T-helper 9 cell (primary cell): ENCODE data around the gene PAPLN.
"Not testable (repeated sequence)": the region's sequence is repeated elsewhere in the genome, so short reads cannot be mapped to it uniquely, and the experiment has no call there.

Experiments used
- DNase-seq: peaks from one replicate; pipeline ENCODE4 v3.0.0-alpha.2; 2020

PAPLN gene

DNA sequence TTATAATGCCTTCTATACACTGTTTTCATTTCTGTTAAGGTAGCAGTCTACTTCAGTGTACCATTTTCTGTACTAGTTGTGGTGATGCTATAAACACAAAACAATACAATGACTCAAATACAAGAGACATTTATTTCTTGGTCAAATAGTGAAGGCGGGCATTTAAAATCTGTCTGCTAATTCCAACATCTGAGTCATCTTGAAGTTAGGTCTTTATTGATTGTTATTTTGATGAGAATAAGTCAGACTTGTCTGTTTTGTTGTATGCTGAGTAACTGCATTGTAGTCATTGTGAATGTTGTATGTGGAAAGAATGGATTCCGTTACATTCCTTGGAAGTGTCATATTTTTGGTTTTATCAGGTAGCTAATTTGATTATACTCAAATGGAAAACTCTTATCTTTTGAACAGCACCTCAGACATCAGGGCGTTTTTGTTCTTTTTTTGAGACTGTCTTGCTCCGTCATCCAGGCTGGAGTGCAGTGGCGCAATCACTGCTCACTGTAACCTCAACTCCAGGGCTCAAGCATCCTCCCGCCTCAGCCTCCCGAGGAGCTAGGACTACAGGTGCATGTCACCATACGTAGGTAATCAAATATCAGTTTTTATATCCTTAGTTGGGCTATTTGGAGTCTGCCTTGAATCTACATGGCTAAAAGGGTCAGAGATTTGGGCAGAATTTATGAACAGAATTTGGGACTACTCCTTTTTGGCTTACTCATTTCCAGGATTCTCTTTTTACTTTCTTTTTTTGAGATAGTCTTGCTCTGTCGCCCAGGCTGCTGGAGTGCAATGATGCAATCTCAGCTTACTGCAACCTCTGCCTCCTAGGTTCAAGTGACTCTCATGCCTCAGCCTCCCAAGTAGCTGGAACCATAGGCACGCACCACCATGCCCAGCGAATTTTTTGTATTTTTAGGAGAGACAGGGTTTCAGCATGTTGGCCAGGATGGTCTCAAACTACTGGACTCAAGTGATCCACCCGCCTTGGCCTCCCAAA, 56.8 kb downstream of the PAPLN start:
- no peak for DNase-seq

DNA sequence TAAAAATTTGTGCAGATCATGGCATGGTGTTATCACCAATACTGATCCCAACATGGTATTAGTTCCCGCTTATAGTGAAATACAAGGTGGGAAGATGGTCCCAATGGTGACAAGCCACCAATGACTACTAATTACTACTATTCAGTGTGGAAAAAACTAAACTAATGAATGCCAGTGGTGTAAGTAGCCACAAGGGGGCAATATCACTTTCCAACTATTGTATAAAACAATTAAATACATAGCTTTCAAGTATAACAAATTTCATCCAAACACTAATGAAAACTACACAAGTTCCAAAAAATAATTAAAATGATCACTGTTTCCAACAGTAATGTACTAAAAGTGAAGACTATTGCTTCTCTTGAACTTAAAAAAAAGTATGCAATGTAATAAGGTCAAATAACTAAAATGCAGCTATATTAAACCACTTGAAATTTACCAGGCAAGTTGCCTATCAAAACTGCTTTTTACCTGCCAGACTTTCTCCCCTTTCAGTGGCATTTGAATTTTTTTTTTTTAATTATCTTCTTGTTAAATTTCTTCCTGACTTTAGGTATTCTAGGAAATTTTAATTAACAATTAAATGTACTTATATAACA, 58.0 kb downstream of the PAPLN start:
- DNase-seq = no peak

DNA sequence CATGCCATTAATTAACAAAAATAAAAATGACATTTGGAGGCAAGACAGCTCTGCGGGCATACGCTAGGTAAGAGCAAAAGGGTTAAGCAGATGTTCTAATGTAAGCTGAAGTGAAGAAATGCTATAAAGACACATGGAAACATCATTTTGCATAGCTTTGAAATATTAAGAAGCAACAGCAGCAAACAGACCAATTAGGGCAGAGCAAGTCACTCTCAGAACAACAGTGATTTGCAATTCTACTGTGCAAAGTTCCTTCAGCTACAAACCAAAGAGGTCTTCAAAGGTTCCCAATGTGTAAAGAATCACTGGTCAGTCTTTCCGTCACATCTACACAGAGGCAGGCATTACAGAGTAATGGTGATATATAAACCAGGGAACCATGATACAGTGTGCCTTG, 68.2 kb downstream of the PAPLN start:
- no peak for DNase-seq

DNA sequence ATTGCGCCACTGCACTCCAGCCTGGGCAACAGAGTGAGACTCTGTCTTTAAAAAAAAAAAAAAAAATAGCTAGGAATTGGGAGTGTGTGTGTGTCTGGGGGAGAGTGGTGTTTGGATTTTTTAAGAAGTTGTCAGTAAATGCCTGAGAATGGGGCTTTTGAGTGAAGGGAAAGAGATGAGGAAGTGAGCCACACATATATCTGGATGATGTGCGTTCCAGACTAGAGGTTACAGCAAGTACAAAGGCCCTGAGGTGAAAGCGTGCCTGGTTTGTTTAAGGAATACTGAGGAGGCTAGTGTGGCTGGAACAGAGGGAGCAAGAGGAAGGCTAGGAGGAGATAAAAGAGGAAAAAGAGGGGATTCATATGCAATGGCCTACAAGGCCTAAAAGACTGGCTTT, 70.0 kb downstream of the PAPLN start:
- no peak for DNase-seq

DNA sequence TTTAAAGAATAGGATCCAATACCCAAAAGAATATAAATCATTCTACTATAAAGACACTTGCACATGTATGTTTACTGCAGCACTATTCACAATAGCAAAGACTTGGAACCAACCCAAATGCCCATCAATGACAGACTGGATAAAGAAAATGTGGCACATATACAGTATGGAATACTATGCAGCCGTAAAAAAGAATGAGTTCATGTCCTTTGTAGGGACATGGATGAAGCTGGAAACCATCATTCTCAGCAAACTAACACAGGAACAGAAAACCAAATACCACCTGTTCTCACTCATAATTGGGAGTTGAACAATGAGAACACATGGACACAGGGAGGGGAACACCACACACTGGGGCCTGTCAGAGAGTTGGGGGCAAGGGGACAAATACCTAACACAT, 71.9 kb downstream of the PAPLN start:
- not testable (repeated sequence) for DNase-seq

DNA sequence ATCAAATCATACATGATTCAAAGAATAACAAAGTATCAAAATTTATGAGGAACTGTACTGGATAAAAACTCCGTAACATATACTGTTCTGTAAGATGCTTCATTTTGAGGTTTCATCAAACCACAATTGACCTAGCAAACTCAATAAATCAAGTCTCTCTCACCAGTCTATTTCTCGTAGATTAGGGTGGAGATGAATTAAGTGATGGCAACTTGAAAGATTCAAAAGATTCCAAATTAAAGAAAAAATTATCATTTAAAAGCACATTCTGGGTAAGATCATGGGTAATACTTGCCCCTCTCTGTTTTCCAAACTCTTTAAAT, 74.4 kb downstream of the PAPLN start:
- no peak for DNase-seq

DNA sequence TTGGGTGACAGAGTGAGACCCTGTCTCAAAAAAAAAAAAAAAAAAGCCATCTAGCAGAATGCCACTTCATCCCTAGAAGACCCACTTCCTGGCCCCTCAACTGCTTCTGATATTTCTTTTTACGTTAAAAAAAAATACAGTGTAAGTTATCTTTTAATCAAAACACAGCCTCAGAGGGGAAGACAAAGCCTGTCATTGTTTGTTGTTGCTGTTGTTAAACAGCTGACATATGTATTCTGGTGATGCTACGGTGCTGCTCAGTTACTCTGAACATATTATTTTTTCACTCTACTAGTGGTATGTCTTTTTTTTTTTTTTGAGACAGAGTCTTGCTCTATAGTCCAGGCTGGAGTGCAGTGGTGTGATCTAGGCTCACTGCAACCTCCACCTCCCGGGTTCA, 75.4 kb downstream of the PAPLN start:
- no peak for DNase-seq

DNA sequence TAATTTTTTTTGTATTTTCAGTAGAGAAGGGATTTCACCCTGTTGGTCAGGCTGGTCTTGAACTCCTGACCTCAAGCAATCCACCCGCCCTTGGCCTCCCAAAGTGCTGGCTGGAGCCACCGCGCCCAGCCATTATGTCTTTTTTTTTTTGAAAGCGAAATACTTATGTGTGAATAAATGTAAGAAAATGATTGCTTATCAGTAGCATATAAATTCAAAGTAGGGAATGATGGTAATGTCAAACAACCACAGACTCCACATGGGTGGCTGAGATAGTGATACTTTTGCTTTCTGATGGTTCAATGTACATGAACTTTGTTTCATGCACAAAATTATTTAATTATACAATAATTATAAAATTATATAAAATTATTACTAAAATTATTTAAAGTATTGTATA, 75.8 kb downstream of the PAPLN start:
- DNase-seq = no peak

DNA sequence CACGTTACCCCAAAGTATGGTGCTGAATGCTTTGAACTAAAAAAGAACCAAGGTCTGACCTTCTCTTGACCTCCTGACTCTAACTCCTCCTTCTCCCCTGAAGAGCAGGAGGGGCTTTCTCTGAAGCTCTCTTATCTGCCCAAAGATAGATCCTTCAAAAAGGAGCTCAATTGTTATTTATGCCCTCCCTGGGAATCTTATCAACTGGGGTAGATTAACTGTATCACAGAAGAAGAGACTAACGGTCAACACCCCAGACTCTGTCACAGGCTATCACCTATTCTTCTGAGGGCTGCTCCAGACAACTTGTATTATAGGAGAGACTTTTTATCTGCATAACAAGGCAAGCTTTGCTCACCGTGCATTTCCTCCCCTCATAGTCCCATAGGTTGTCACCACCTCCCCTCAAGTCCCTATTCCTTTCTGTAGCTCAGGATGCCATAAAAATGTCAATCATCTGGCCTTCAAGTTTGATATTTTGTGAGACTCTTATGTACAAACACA, 86.6 kb downstream of the PAPLN start:
- DNase-seq = no peak
